Measurements from ENCODE around the gene MAIP1.

- TF ChIP-seq CTCF (IDR thresholded peaks at IDR 0.05): no peak
- TF ChIP-seq POLR2A (IDR thresholded peaks at IDR 0.05): no peak
- no peak for TF ChIP-seq POLR2AphosphoS5 (IDR thresholded peaks at IDR 0.05)
Observed at GRCh38 chr2:199992296-199992695, 36.9 kb downstream of the MAIP1 start.
